K562 (cell line): Measurements from ENCODE around the gene NUDT22.

Source experiments
- ESRRA ChIP-seq: fragments of 450-650 bp; IDR thresholded peaks from 2 replicates; pipeline ENCODE4 v1.6.1; 2014; ENCODE audit warnings: low read depth, mild to moderate bottlenecking, moderate library complexity, borderline replicate concordance
- NONO ChIP-seq, 2 experiments: fragments of 200-400 bp in 1 of 2; fragments of 450-650 bp in 1 of 2; formaldehyde crosslinking in 1 of 2; IDR thresholded peaks; 2 replicates each; pipeline ENCODE4 v1.6.1; 2017; ENCODE audit warnings: low read depth in 2 of 2, mild to moderate bottlenecking in 2 of 2, moderate library complexity in 2 of 2, low read length in 1 of 2
- RFX5 ChIP-seq: IDR thresholded peaks from 2 replicates; pipeline ENCODE4 v1.6.1; 2011; ENCODE audit warnings: low read depth, mild to moderate bottlenecking, improper control_type of control experiment, low read length
- SP2 ChIP-seq: IDR thresholded peaks from 2 replicates; pipeline ENCODE4 v1.6.1; 2011; ENCODE audit warnings: mild to moderate bottlenecking, low read depth, low read length, moderate library complexity; ENCODE audit not compliant: poor library complexity, severe bottlenecking; ENCODE audit errors: extremely low read depth
- SRF ChIP-seq, 2 experiments: fragments of 250-450, 450-650 bp in 1 of 2; sonication (Bioruptor Pico) in 1 of 2; sonication (generic) in 1 of 2; formaldehyde crosslinking; IDR thresholded peaks; 2 replicates each; pipeline versions ENCODE4 v1.5.0 to v1.5.1; 2020 to 2022; ENCODE audit warnings: mild to moderate bottlenecking in 1 of 2, missing genetic modification reagents in 1 of 2

- no peak for TF ChIP-seq ESRRA
- TF ChIP-seq RFX5: no peak
- TF ChIP-seq NONO (IDR thresholded peaks at IDR 0.05; ENCODE audit: low read depth in 2 of 2, low read length in 1 of 2): no peak
- no peak for TF ChIP-seq SRF (CRISPR knock-in tag; IDR thresholded peaks at IDR 0.05)
- TF ChIP-seq SP2: no peak
Measured at GRCh38 chr11:64233913-64234586, 8.0 kb downstream of the NUDT22 start, which contains the start of gene VEGFB.
